Femur (tissue), 1 donor: ENCODE data around the gene PRKAA2.

Experiments used
- DNase-seq: peaks from one replicate; pipeline ENCODE4 v3.0.0-alpha.2; 2017

The PRKAA2 gene

GRCh38 chr1:56726706-56727105 is 81.6 kb downstream of the PRKAA2 start:
- DNase-seq: no peak

- no peak for DNase-seq
These were observed 83.8 kb downstream of the PRKAA2 start for GRCh38 chr1:56728964-56729363.

GRCh38 chr1:56745231-56745630 is 100.1 kb downstream of the PRKAA2 start:
- DNase-seq: no peak

- no peak for DNase-seq
These were observed 109.8 kb downstream of the PRKAA2 start for GRCh38 chr1:56754708-56755479.

- no peak for DNase-seq
These were observed 110.8 kb downstream of the PRKAA2 start for GRCh38 chr1:56755911-56756310.

GRCh38 chr1:56758135-56758534 is 113.0 kb downstream of the PRKAA2 start:
- no peak for DNase-seq

GRCh38 chr1:56758794-56759193 is 113.7 kb downstream of the PRKAA2 start:
- DNase-seq: no peak
